GM18867 (cell line): ENCODE measurements around the gene FAM114A1.
"Not testable (repeated sequence)": the region's sequence is repeated elsewhere in the genome, so short reads cannot be mapped to it uniquely, and the experiment has no call there.

ENCODE experiments used
- ATAC-seq: cut with Tn5 transposase; IDR thresholded peaks from one replicate; pipeline ENCODE4 v1.9.1; 2021; ENCODE audit warnings: mild to moderate bottlenecking, moderate library complexity; ENCODE audit not compliant: unreplicated experiment

The FAM114A1 gene

DNA sequence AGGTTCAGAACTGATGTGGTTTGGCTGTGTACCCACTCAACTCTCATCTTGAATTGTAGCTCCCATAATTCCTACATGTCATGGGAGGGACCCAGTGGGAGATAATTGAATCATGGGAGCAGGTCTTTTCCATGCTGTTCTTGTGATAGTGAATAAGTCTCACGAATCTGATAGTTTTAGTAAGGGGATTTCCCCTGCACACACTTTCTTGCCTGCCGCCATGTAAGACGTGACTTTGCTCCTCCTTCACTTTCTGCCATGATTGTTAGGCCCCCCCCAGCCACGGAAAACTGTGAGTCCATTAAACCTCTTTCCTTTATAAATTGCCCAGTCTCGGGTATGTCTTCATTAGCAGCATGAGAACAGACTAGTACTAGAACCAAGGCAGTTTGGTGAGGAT lies 91.6 kb downstream of the FAM114A1 start:
- ATAC-seq: not testable (repeated sequence)

DNA sequence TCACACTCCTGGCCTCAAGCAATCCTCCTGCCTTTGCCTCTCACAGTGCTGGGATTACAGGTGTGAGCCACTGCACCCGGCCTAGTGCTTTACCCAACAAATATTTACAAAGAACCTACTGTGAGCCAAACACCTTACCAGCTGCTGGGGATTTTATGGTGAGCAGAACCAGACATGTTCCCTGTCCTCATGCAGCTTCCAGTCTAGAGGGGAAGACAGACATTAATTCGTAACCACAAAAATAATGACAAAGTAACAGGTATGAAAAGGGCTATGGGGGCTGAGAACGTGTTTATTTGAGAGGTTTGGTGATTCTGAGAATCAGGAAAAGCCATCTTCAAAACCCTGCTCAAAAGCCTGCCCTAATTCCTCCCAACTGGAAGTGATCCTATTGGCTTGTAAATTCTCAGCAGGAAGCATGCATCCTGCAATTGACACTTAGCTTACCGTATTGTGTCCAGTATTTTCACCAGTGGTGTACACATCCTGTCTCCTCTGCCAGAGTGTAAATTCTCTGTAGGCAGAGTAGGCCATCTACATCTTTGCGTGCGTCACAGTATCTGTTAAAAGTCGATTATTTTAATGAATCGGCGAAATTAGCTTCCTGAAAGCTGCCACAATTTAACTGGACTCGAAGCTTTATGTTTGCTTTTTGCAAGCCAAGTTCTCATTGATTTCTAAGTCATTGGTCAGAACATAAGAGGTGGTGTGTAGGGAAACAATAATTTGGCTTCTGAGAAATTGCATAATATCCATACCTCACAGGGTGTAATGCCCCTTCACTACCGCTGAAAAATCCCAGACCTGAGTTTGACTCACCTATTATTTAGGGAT lies 97.6 kb downstream of the FAM114A1 start:
- ATAC-seq: no peak

DNA sequence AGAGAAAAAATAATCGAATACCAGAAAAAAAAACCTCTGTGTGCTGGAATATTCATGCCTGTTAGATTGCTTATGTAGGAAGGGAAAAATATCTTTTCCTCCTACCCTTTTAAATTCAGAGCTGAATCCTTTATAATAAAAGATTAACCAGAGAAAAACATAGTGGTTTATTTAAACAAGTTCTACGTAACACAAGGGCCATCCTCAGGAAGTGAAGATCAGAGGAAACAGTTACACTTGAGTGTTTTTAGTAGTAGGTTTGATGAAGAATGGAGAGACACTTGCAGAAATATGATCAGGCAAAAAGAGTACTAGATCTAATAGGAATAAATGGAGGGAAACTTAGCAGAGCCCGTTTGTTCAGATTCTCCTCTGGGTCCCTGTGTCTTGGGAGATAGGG lies 98.3 kb downstream of the FAM114A1 start:
- ATAC-seq: no peak

DNA sequence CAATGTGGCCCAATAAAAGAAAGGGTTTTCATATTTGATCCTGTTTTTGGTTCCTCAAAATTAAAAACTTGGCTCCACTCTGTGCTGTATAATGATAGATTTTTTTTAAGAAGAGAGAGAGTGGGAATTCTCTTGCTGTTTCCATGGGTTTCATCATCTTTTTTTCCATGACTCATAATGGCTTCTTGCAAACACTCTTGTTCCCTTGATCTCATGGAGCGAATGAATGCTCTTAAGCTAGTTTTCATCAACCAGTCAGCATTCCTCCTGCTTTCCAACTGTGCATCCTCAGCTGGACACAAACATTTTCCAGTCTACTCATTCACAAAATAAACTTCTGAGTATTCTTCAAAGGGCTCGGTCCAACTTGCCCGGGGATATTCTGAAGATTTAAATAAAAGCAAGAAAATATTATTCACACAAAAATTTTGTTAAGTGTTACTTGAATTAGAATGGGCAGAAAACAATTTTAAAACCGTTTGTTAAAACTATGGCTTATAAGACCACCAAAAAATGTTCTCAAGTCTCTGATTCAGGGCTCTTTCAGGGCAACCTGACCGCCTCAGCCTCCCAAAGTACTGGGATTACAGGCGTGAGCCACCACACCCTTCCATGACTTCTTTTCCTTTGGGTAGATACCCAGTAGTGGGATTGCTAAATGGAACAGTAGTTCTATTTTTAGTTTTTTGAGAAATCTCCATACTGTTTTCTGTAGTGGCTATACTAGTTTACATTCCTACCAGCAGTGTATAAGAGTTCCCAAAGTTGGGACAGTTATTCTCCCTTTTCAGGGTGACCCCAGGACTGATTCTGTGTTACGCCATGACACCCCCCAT lies 99.9 kb downstream of the FAM114A1 start:
- no peak for ATAC-seq

DNA sequence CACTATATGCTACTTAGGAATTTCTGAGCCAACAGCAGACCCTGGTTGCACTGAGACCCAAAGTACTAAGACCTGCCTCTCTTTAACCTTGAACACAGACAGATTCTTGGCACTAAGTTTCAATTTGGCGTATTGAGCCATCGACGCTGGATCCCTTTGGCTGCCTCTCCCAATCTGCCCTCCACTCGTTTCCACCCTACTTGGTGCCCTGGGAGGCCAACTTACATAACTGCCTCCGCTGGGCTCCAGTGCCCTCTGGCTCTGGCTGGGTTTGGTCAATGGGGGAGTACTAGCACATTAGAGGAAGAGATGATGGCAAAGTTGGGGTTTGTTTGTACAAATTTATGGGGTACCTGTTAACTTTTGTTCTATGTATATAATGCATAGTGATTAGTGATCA lies 101.1 kb downstream of the FAM114A1 start:
- no peak for ATAC-seq

DNA sequence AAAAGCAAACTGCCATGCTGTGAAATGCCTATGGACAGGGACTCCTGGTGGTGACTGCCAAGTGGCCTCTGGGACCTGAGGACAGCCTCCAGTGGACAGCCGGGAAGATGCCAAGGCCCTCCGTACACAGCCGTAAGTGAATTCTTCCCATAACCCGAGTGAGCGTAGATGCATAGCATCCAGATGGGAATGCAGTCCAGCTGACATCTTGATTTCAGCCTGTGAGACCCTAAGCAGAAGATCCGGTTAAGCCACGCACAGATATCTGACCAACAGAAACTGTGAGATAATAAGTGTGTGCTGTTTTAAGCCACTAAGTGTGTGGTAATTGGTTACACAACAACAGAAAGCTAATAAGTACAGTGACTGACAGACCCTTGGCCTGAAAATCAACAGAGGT lies 108.7 kb downstream of the FAM114A1 start:
- ATAC-seq: no peak

DNA sequence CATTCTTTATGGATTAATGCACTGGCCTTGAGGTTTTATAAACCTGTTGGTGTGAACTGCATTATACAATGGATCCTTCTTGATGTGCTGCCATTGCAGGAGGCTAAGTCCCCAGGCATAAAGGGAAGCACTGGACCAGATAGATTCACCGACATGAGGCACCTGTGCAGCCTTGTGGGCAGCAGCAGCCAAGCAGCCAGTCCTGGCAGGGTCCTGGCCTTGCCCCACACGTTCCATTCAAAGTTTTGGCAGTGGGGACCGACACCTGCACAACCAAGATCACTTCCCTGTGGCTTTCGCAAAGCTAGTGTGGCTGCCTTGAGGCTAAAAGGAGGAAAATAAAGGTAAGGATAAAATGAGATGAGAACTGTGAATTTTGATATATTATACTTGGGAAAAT lies 111.5 kb downstream of the FAM114A1 start:
- ATAC-seq: no peak

DNA sequence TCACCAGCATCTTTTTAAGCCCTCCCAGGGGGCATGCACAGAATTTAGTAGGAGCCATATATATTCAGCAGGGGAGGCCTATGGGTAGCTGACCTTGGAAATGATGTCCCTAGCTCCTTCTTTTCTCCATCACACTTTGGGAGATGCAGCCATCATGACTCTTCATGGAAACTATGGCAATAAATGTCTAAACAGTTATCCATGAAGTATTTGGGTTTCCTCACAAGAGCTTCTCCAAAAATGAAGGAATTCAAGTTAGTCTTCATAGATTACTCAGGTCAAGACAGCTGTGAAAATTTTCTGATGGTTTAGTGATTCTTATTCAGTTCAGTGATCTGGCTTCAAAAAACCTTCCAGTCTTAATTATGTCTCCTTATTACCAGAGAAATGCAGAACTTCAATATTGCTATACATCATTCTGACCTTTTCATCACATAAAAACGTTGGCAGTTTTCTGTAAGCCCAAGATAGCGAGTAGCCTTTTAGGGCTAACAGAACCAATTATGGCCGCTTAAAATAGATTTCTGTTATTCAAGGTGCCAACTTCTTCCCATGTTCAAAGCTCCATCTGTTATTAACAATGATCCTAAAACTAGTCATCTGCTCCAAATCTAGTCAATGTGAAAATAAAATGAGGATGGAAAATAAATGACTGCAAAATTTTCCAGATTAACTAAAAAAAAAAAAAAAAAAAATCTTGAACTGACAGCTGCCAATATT lies 112.1 kb downstream of the FAM114A1 start:
- ATAC-seq: no peak

DNA sequence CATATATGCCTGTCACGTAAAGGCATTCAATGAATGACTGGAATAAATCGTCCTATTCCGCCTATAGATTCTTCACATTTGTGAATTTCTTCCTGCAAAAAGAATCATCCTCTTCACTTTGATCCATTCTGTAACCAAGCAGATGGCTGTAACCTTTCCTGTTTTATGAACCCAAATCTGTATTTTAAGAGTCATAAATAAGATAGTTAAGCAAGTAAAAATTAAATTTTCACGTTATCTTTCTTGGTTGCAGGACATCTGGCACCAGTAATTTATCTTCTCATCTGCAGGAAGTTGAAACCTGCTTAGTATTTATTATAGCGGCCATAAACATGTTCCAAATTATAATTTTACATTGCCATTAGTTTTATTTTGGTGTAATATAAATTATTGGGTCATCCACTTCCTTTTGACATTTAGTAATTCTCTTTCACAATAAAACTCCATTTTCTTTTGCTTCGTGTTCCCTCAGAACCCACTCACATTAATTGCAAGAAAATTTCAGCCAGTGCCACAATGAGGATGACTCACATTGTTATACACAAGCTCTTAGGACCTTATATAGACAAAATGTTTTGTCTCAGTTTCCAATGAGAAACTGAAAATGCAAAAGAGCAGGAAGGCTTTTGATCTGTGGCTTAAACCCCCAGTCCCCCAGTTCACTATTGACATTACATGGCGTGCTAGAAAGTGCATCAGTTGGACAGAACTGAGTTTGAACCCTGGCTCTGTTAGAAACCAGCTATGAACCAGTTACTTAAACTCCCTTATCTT lies 113.5 kb downstream of the FAM114A1 start:
- ATAC-seq: no peak

DNA sequence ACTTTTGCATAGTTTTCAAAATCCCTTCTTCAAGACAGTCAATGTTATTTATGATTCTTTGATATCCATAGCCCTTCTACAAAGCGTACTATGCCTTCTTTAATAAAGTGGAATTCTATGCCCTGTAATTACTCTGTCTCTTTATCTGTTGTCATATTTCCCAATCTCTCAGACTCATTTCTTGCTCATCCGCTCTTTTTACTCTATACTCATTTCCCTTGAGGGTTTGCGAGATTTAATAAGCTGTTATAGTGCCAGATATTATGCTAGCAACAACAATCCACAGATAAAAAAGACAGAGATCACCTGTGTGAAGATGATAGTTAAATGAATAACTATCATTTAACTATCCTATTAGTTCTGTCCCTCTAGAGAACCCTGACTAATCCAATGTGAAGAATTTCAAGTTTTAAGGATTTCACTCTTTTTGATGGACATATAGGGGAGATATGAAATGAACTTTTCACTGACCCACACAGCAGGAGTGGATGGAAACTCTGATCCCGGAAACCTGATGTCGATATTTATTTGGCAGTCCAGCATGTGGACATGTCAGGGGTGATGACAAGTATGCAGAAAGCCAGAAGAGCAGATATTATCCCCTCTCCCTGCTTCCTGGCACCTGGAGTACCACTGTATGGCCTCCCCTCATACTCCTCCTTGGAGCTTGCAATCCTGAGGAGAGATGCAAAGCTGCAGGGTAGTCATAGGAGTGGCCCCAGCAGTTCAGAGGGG lies 114.9 kb downstream of the FAM114A1 start:
- no peak for ATAC-seq

DNA sequence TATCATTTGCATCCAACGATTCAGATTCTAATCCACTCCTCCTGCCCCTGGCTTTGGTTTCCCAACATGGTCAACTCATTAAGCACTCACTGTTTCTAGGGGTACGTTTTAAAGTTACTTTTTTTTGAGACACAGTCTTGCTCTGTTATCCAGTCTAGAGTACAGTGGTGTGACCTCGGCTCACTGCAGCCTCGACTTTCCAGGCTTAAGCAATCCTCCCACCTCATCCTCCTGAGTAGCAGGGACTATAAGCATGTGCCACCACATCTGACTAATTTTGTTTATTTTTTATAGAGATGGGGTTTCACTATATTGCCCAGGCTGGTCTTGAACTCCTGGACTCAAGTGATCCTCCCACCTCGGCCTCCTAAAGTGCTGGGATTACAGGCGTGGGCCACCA lies 115.7 kb downstream of the FAM114A1 start:
- ATAC-seq: no peak

DNA sequence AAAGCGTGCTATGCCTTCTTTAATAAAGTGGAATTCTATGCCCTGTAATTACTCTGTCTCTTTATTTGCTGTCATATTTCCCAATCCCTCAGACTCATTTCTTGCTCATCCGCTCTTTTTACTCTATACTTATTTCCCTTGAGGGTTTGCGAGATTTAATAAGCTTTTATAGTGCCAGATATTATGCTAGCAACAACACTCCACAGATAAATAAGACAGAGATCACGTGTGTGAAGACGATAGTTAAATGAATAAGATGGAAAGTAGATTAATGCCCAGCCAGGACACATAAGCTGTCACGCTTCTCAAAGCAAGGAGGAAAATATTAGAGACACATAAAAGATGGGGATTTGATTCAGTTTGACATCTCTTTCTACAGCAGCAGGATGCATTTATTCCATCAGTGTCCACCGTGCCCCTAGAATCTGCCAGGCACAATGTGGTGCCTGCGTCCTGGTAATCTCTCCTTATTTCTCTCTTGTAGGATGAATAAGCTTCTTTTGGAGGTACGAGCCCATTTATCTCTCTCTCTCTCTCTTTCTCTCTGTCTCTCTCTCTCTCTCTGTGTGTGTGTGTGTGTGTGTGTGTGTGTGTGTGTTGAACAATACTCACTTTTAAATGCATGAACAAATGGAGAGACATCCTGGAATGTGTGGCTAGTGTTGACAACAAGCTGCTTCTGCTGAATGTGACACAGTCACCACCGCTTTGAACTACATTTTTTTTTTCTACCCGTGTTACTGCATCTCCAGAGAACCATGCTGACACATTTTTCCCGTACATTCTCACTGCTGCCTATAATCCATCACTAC lies 116.4 kb downstream of the FAM114A1 start:
- ATAC-seq: no peak

DNA sequence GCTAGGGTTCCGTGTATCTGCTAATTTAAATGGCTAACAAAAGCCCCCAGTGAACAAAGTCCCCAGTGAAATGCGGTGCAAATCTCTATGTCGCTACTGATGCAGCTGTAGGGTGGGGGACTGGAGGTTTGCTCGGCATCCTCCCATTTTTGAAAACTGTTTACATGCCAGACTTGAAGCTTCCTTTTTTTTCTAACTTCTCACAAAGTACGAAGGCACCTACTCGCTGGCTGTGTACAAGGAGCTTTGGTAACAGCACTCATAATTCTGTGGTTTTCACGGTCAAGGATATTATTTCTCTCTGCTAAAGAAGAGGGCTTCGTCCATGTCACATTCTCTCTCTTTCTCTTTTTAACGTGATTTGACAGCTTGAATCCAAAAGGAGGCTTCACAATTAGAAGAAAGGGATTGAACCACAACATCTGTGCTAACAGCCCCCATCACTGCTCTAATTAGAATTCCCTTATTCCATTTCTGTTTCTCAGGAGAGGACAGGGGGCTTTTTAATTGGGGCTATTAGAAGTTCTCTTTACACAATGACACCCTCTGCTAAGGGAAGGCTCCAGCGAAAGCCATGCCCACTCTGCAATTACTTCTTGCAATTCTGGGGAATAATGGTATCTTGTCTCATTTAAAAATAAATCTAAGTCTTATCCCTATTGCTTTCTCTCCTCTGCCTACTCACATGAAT lies 117.9 kb downstream of the FAM114A1 start:
- ATAC-seq: no peak

DNA sequence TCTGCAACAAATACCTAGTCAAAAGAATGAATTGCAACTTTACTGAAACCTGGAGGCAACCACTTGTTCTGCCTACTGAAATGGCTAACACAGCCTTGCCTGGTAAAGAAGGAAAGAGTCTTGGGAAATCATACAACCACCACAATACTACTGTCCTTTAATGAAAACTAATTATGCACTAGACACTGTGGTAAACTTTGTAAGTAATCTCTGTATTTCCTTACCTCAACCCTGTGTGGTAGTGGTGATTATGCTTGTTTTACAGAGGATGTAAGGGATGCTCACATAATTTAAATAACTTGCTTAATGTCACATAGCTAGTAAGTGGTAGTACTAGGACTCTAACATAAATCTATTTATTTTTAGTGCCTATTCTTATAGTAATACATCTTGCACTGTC lies 119.9 kb downstream of the FAM114A1 start:
- ATAC-seq: no peak

DNA sequence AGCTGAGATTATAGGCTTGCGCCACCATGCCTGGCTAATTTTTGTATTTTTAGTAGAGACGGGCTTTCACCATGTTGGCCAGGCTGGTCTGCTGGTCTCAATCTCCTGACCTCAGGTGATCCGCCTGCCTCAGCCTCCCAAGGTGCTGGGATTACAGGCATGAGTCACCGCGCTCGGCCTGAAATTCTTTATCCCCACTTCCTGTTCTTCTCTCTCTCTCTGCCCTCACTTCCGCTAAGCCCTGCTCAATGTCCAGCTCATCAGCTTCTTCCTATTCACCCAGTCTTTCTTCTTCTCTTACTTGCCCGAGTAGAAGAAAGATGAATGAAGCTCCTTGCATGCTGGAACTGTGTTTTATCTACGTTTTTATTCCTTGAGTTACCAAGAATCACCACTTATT lies 120.7 kb downstream of the FAM114A1 start:
- ATAC-seq: not testable (repeated sequence)

DNA sequence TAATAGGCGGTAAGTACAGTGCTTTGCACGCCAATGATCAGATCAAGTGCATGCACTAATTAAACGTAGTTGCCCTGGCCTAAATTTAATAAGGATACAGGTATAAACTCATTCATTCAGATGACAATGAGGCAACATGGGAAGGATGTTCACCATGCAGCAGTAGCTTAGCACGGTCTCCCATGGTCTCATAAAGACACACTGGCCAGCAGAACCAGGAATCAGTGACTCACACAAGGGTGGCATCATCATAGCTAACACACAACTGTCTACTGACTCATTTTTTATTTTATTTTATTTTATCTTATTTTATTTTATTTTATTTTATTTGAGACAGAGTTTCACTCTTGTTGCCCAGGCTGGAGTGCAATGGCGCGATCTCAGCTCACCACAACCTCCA lies 121.9 kb downstream of the FAM114A1 start:
- no peak for ATAC-seq

DNA sequence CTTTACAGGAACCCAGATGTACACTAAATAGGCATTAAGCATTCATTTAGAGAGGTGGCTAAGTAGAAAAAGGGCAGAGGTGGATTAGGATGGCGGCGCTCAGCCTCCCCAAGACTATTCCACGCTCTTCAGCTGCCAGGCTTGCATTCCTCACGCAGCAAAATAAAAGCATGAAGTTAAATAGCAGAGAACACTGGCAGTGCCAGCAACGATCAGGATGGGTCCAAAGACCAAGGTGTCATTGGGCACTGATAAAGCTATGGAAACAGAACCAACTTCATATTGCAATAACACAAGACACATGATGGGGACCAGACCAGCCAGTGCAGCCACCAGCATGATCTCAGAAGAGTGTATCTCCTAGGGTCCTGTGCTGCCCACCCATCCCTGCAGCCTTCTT lies 122.6 kb downstream of the FAM114A1 start:
- ATAC-seq: no peak

DNA sequence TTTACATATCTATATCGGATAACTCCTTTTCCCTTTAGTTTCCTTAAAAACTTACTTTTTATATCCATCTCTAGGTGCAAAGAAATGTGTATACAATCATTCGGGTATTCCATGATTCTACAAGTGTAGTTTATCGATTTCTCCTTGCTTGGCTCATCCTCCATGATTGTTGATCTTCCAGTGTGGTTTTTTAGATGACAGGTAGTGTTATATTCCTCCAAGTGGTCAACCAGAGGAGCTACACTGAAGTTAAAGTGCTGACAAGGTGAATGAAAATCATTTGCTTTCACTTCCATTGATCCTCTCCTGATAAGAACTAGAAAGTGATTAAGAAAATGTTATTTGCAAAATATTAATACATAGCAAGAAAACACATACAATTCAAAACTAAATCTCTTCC lies 126.1 kb downstream of the FAM114A1 start:
- no peak for ATAC-seq

DNA sequence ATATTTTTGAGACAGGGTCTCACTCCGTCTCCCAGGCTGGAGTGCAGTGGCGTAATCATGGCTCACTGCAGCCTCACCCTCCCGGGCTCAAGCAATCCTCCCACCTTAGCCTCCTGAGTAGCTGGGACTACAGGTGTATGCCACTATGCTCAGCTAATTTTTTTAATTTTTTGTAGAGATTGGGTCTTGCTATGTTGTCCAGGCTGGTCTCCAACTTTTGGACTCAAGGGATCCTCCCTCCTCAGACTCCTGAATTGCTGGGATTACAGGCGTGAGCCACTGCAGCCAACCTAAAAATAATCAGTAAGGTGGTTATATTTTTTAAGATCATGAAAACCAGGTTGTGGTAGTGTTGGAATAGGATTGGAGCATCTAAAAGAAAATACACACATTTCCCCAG lies 126.5 kb downstream of the FAM114A1 start:
- no peak for ATAC-seq
